HG03139 (cell line): ENCODE results near the gene MXRA8.

ENCODE experiments used
- ATAC-seq: cut with Tn5 transposase; IDR thresholded peaks from one replicate; pipeline ENCODE4 v1.9.1; 2021; ENCODE audit not compliant: unreplicated experiment

The MXRA8 gene

DNA sequence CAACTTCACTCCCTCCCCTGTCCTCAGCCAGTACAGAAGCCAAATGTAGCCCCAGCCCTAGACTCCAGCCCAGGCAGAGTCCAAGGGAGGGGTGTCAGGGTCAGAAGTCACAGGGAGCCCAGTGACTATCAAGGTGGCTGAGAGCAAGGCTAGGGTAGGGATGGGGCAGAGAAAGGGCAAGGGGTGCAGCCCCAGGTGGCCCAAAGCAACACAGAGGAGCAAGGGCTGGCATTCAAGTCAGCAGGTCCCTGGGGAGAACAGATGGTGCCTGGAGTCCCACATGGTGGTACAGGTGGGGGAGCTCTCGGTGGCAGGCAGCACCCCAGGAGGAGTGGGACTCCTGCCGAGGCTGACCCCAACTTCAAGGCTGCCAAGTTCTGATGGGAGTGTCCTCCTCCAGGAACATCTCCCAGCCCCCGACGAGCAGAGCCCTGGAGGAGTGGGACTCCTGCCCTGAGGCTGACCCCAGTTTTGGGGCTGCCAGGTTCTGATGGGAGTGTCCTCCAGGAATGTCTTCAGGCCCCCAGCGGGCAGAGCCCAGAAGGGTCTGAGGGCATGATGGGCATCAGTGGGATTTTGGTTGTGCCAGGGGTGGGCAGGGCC, 5.5 kb downstream of the MXRA8 start:
- ATAC-seq = no peak

DNA sequence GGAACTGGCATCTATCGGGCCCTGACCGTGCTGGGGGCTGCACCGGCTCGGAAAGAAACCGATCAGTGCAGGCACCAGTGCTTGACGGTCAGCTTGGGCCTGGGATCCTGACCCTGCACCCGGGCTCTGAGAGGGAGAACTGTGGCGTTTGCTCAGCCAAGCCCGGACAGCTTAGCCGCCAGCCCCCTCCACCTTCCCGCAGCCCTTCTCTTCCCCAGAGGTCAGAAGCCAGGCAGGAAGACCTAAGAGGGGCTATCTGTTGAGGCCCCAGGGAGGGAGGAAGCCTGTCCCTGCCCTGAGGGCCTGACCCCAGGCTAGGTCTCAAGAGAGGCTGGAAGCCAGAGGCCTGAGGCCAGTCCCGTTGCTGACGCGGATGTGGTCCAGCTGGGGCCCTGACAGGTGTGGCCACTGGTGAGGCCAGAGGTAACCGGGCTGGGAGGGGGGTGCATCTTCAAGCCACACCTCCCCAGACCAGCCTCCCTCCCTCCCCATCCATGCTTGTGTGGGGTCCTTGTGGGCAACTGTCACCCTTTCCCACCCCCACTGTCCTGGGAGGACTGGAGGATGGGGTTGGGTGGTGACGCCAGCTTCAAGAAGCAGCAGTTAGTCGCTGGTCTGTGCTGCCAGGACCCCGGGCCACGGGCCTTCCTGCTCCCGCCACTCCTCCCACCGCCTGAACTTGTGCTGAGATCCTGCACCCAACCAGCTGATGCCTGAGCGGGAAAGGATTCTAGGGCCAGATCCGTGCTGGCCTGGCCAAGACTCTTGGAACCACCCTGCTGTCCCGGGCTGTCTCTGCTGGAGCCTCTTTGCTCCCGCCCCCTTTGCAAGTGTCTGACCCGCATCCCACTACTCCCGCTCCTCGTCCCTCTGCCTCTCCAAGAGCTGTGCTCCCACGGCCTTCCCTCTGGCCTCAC, 6.6 kb downstream of the MXRA8 start:
- ATAC-seq = no peak

DNA sequence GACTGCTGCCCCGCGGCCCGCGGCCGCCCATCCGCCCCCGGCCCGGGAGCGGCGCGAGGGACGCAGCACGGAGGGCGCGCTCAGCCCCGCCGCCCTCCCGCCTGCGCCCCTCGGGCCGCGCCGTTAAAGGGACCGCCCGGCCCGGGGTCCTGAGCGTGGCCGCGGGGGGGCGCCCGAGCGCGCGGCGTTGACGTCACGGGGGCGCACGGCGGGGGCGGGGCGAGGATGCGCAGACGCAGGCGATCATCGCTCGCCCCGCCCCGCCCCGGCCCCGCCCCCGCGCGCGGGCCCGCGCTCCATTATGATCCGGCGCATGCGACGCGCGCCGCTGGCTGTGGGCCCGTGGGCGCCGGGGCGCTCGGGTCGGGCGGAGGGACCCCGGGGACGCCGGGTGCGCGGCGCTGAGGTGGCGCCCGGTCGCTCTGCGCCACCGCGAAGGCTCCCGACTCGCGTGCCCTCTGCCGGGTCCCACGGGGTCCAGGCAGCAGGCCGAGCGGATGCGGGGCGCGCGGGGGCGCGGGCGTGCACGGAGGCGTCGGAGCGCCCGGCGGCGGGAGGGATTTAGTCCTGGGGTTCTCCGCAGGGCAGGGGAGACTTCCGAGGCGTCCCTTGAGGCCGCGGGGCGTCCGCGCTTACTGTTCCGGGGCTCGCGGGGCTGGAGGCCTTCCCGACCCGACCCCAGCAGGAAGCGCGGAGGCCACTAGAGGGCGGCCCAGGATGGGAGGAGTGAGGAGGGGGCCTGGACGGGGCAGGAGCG, 8.9 kb downstream of the MXRA8 start, which contains the start of gene DVL1:
DVL1 (minus strand) TSS at position 163 of the 757 bp plus-strand sequence. CDS start 353 bp downstream, outside the sequence.
- no peak for ATAC-seq

DNA sequence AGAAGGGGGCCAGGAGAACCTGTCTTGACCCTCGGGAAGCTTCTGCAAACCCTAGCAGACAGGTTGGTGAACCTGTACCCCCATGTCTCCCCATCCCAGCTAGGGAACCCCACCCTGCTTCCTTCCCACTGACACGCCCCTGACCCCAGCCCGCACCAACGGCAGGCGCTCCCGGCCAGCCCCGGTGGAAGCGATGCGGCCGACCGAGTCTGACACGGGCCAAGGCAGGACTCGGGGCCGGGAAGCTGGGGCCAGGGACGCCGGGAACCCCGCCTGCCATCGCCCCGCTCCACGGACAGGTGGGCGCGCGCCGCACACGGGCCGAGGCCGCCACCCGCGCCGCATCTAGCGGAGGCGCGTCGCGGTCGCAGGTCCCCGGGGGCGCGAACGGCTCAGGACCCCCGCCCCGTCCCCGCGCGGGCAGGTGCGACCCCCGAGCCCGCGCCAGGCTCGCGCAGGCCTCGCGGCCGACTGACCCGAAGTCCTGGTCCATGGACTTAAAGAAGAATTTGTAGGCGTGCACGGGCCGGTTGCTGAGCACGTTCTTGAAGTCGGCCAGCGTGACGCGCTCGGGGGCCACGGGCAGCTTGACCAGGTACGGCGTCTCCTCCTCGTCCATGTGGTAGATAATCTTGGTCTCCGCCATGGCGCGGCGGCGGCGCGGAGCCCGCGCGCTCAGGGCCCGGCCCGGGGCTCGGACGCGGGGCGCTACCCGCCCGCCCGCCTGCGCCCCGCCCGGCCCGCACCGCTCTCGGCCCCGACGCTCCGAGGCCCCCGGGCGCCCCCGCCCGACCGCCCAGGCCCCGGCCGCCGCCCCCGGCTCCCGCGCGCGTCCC, 9.7 kb downstream of the MXRA8 start:
- ATAC-seq = no peak

DNA sequence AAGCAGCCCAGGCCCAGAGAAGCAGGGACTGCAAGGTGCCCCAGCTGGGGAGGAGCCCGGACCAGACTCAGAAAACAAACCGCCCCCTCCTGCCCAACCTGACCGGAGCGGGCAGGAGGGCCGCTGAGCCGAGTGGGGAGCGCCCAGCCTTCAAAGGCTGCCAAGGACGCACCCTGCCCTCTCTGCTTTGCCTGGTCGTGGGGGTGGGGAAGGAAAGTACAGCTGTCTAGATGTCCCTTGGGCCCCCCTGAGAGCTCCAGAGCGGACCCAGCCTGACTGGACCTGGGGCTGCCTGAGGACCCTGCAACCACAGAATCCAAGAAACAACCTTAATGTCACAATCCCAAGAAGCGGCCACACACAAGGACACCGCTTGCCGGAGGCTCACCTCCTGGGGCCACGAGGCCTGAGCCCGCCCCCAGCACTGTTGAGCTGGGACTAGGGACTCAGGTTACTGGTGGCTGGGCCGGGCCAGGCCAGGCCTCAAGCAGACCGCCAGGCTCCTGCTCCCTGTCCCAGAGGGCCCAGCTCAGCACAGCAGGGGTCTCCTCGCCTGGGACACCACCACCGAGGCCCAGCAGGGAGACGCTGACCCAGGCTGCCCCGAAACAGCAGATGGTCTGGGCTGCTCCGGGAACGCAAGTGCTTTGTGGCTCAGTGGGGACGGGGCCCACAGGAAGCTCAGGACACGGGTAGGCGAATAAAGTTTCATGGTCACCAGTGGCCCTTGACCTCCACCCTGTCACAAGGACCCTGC, 10.5 kb downstream of the MXRA8 start:
- no peak for ATAC-seq

DNA sequence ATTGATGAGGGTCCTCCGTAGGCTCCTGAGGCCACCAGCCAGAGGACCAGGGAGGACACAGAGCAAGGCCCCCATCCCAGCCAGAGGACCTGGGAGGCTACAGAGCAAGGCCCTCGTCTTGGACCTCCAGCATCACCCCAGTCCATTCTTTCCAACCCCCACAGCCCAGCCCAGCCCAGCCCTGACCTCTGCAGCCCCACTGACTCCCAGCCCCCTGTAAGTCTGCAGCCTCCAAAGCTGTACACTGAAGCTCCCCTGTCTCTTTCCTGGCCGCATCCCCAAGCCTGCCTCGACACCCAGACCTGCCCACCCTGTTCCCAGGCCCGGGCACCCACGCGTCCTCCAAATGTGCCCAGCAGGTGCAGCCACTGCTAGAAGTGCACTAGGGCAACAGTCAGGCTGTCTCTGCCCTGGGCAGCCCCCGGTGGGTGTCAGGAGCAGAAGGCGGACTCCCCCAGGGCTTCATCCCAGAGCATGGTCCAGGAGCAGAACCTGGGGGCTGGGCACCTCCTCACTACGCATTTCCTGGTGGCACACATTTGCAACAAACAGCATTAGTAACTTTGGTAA, 11.2 kb downstream of the MXRA8 start:
- no peak for ATAC-seq

DNA sequence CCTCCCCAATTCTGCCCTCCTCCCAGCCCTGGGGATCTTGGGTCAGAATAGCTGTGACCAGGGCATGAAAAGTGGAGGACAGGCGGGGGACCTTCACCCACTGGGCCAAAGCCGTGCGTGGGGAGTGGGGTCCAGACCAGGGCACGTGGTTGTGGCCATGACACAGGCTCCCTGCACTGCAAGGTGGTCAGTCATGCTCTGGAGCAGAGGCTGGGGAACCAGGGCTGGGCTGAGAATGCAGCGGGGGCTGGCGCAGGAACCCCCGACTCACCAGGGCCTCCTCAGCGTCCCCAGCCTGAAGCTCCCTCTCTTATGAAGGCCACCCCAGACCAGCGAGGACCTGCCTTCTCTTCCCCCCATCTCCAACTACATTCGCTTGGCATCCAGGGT, 11.9 kb downstream of the MXRA8 start:
- ATAC-seq = no peak

DNA sequence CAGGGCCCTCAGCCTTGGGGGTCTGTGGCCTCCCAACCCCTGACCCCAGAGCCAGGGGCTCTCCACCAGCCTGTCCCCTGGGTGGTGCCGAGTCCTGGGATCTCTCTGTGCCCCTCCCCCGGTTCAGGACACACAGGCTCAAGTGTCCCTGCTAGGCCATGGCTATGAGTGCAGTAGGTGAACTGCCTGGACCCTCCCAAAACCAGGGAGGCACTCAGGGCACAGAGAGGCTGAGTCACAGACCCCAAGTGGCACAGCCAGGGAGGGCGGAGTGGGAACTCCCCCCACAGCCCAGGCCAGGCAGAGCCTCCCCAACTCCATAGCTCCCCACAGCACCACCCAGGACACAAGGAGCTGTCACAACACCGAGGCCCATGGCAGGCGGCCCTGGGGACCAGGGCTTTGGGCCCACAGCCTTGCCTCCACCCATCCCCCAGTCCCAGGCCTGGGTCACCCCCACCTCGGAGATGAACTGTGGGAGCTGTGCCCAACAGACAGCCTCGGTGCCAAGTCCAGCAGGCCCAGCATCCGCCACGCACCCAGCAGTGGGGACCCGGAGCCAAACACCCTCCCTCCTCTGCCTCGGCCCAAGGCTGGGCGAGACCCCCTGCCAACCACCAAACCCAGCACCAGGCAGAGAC, 12.4 kb downstream of the MXRA8 start:
- no peak for ATAC-seq

DNA sequence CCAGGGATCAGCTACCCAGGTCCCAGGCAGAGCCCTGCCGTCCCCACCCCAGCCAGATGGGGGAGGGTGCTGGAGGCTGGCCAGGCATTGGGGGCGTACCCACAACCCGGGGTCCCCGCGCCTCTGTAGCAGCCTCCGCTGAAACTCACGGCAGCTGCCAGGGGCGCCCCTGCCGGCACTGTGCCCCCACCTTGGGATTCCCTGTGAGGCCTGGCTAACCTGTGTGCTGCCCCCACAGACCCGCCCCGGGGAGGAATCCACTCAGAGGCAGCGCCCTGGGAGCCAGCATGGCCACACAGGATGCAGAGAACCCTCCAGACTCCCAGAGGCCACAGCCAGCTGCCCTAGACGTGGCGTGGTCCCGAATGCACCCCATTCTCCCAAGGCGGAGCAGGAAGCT, 13.0 kb downstream of the MXRA8 start:
- no peak for ATAC-seq

DNA sequence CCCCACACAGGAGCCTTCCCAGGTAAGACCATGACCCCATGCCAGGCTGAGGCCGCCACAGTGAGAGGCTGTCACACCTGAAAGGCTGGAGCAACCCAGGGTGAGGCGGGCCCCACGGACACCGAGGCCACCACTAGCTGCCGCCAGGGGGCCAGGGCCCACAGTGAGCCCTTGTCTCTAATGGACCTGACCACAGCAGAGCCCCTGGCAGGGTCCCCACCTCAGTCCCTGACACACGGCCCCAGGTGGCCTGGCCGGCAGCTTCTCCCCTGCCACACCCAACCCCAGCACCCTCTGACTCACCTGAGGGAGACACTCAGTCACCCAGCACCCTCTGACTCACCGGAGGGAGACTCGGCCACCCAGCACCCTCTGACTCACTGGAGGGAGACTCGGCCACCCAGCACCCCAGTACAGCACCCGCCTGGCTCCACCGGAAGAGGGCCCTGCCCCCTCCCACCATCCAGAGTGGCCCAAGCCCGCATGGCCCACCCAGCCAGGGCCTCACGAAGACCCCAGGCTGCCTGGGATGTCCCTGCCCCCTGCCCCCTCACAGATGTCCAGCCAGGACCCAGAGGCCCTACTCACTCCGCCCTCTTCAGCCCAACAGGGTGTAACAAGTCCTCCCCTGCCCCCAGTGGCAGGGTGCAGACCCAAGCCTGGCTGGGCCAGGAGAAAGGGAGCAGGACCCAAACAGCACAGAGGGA, 13.5 kb downstream of the MXRA8 start:
- ATAC-seq = no peak

DNA sequence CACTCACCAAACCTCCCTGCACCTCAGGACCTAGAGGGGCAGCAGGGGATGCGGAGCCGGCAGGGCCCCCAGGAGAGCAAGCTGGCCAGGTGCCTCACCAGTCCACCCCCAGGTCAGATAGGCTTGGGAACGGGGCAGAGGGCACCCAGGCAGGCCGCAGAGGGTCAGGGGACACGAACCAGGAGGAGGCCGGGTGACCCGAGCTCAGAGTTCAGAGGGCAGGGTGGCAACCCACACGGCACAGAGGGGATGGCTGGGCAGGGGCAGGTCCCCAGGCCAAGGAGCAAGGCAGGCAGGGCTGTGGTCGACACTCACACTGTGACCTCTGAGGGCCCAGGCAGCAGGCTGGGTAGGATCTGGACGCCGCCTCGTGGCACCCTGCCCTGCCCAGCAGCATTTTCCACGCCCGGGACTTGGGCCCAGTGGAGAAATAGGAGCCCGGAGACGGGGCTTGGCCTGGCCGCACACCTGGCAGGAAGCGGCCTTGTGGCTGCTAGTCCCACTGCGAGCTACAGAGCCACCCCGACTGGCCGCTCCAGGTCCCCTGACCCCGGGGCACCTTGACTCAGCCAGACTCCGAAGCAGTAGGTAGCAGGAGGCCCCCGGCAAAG, 14.4 kb downstream of the MXRA8 start:
- ATAC-seq = no peak

DNA sequence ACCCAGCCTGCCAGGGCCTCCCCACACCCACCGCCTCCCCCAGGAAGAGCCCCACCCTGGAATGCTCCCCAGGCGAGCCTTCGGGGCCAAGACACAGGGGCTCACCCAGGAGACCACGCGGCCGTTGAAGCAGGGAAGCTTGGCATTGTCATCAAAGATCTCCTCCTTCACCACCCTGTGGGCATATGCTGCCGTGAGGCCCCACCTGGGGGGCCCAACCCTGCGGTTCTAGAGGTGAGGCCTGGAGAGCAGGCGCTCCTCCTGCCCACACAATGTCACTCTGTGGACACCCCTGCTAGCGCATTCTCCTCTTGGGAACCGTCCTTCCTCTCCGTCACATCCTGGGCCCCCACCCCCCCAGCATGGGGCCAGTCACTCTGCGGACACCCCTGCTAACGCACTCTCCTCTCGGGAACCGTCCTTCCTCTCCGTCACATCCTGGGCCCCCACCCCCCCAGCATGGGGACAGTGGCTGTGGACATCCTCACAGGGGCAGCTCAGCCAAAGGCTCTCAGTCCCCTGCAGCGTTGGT, 15.7 kb downstream of the MXRA8 start:
- no peak for ATAC-seq

DNA sequence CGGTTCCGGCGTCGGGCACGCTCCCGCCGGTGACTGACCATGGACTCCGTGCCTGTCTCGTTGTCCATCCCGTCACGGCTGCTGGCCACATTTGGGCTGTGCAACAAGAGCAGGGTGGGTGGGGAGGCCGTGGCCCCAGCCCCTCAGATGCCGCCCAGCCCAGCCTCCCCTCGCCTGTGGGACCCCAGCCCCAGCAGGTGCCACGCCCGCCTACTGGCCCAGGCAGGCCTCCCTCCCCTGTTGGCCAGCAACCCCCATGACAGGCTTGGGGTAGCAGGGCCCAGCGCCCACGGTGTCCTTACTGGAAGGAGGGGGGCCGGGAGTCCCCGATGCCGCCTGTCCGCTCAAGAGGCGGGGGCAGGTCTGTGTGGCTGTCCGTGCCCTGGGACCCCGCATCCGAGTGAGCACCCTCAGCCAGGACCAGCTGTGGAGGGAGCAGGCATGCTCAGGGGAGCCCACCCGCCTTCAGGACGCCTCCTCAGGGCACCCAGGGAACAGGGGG, 16.2 kb downstream of the MXRA8 start:
- no peak for ATAC-seq

DNA sequence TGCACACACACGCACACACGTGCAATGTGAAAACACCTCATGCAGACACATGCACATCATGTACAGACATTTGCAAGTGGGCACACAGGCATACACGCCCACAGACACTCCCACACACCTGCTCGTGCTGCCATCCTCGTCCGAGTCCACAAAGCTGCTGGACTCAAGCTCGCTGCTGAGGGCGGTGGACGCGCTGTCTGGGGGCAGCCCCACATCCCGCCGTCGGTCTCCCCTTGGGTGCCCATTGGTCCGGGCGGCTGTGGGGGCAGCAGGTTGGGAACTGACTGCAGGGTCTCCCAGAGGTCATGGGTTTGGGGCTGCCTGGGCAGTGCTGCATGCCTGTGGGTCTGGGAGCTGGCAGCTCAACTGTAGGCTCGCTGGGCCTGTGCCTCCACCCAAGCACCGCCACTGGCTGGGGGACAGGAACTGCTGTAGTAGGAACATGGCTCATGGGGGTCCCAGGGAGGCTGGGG, 16.8 kb downstream of the MXRA8 start:
- no peak for ATAC-seq

DNA sequence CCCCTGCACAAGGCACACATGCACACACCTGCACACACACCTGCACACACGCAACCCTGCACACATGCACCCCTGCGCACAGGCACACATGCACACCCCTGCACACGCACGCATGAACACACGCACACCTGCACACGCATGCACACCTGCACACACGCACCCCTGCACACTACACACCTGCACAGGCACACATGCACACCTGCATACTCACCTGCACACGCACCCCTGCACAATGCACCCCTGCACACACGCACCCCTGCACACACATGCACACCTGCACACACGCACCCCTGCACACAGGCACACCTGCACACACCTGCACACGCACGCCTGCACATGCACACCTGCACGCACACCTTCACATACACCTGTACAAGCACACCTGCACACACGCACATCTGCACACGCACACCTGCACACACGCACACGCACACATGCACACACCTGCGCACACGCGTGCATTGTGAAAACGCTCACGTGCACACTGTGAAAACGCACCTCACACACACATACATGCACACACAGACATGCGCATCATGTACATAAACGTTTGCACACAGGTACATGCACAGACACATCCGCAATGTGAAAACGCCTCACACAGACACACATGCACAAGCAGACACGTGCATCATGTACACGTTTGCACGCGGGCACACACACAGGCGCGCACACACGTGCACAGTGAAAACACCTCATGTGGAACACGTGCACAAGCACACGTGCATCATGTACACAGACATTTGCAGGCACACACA, 17.4 kb downstream of the MXRA8 start:
- ATAC-seq = no peak

DNA sequence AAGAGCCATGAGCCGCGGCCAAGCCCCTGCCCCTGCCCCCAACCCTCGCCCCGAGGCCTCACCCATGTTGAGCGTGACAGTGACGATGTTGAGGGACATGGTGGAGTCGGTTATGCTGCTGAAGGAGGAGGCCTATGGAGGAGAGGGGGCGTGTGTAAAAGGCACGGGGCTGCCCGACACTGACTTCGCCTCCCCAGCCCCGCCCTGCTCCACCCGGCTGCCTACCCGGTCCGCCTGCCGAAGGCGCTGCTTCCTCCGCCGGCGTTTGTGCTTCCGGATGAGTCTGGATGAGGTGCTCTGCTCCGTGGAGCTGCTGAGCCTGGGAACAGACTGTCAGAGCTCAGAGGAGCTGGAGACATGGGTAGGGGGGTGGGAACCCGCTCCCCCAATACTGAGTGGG, 18.2 kb downstream of the MXRA8 start:
- no peak for ATAC-seq

DNA sequence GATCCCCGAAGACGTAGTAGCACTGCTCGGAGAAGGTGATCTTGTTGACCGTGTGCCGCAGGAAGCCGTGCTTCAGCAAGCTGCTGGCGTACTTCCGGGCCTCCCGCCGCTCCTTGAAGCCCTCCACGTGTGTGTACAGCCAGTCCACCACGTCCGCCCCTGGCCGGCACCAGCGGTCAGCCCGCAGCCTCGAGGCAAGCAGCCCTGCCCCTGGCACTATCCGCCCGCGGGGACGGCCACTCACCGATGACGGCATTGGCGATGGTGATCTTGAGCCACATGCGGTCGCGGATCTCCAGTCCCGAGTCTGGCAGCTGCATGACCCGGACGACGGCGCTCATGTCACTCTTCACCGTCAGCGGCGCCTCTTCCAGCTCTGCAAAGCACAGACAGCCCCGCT, 20.1 kb downstream of the MXRA8 start:
- ATAC-seq = no peak
